ENCODE measurements around the gene ZBED2.
A peak's percentile ranks its signal among the peaks of the same experiment; 100 is the strongest.

ZBED2 gene

DNA sequence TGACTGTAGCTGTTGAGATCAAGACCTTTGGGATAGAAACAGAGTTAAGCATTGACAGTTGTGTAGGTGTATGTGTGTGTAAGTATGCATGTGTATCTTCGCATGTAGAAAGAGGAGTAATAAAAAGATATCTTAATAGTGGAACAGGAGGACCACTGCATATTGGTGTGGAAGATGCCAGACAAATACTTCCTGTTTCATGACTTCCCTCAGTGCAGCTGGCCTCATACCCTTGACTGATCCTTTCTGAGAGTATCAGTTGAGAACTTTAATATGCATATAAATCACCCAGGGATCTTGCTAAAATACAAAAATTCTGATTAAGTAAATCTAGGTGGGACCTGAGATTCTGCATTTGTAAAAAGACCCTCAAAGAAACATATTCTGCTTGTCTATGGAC, 8.5 kb upstream of the ZBED2 start:
- no peak for DNase-seq (ENCODE audit: low spot score)

- DNase-seq (ENCODE audit: low spot score): no peak
Observed at GRCh38 chr3:111601810-111602209, 6.7 kb upstream of the ZBED2 start.

DNA sequence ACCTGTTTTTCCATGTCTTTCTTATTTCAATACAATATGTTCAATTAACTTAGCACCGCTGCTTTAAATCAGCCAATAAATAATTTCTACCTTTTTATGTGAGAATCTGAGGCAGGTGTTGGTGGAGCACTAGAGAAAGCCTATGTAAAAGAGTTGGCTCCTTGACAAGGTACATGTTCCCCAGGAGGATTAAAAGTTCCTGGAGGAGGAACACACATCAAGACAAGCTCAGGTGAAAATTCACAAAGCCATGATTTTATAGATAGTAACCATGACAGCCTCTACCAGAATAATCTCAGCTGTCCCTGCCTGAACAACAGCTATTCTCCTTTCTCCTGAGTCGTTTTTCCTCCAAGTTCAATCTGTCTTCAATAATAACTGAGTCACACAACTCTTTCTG, 3.4 kb upstream of the ZBED2 start:
- no peak for DNase-seq (ENCODE audit: low spot score)

DNA sequence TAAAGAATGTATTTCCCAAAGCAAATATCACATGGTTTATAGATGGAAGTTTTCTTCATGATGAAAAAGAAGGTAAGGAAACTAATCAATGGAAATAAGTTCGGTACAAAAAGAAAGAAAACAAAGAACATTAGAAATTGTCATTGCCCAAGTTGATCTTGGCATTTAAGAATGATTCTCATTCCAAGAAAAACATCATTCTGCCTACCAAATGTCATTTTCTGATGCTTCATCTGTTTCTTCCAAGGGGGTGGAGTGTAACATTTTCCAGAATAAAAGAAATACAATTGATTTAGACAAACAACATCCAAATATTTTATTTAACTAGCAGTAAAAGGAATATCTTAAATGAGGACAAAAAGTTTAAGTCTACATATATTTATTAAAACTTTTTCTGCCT, 3.0 kb upstream of the ZBED2 start:
- DNase-seq (ENCODE audit: low spot score): no peak

- DNase-seq (ENCODE audit: low spot score): no peak
Observed at GRCh38 chr3:111596328-111596727, 1.2 kb upstream of the ZBED2 start.

- DNase-seq (ENCODE audit: low spot score): no peak
Observed at GRCh38 chr3:111594781-111595180, 365 bp downstream of the ZBED2 start.

- peak; percentile 61 for DNase-seq (ENCODE audit: low spot score)
Observed at GRCh38 chr3:111594205-111594604, 941 bp downstream of the ZBED2 start.

DNA sequence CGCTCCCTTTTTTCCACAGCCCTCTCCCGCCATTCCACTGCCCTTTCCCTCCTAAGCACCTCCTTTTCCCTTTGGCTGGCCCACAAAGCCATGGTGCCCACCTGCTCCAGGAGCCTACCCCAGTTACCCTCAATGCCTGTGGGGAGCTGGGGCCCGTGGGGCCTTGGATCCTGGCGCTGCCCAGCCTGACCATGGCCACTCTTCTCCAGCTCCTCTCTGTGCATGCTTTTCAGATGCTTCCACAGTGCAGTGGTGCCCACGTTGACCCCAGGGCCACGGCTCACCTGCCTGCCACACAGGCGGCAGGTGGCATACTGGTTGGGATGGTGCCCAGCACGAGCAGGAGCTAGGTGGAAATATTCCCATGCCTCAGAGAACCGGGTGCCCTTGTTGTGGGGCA, 1.5 kb downstream of the ZBED2 start:
- no peak for DNase-seq (ENCODE audit: low spot score)

DNA sequence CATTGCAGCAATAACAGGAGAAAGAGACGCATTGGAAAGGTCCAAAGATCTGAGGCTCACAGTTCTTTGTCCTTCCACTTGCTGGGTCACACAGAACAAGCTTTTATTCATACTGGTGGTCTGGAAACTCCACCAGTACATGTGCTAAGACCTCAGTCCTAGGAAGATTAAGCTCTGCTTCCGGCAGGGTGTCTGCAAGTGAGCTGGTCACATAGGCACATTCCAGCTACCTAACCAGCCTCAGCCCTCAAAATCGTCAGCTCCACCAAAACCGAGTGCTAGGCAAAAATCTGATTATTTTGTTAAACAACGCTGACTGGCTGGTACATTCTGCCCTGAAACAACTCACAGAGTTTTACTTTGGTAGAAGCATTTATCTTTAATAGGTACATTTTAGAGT, 2.2 kb downstream of the ZBED2 start:
- DNase-seq (ENCODE audit: low spot score): no peak

- DNase-seq (ENCODE audit: low spot score): no peak
Observed at GRCh38 chr3:111592143-111592542, 3.0 kb downstream of the ZBED2 start.

GRCh38 chr3:111591555-111591954, 3.6 kb downstream of the ZBED2 start:
- no peak for DNase-seq (ENCODE audit: low spot score)

GRCh38 chr3:111590143-111590491, 5.0 kb downstream of the ZBED2 start:
- no peak for DNase-seq (ENCODE audit: low spot score)

DNA sequence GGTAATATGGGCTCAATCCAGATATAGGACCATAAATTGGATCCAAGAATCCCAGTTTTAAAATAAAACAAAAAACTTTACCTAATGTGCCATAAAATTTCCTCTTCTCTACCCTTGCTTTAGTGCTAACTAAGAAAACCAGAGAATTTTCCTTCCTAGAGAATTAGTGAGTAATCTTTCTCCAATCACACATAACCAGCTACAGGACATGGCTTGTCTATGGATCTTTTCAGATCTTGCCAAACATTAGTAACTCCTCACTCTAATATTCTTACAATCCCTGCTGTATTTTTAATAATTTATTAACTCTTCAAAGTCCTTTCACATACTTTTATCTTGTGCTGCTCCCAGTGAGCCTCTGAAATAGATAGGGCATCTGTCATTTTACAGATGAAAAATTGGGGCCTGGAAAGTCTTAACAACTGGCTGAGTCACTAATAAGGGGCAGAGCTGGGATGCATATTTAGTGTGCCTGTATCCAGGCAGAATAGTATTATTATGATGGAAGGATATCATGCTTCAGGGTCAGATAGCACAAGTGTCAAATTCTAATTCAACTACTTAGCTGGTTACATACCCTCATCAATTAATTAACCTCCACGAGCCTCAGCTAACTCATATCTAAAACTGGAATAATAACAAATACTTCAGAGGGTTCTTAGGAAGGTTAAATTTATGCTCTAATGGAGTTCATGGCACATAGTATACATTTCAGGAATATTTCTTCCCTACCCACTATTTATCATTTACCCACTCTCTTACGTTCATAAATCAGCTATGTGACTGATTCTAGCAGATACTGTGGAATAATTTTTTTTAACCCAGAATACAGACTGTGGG, 5.6 kb downstream of the ZBED2 start:
- DNase-seq (ENCODE audit: low spot score): no peak

- no peak for DNase-seq (ENCODE audit: low spot score)
Observed at GRCh38 chr3:111588527-111588926, 6.6 kb downstream of the ZBED2 start.

- no peak for DNase-seq (ENCODE audit: low spot score)
Observed at GRCh38 chr3:111585217-111585616, 9.9 kb downstream of the ZBED2 start.

GRCh38 chr3:111584744-111585143, 10.4 kb downstream of the ZBED2 start:
- DNase-seq (ENCODE audit: low spot score): no peak

DNA sequence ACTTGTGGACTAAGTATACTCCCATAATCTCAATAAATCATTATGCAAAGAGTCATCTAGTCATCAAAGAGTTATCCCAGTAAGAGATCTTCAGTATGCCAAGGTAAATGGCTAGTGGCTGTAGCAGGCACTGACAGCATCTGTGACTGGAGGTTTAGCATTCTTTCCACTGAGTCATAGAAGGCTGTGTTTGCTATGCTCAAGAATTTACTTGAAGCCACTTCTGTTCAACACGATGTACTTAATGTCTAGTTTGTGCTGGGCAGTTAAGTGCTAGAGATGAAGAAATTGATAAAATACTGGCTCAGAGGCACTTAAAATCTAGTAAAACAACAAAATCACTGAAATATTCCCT, 13.0 kb downstream of the ZBED2 start:
- DNase-seq (ENCODE audit: low spot score): peak; percentile 76

DNA sequence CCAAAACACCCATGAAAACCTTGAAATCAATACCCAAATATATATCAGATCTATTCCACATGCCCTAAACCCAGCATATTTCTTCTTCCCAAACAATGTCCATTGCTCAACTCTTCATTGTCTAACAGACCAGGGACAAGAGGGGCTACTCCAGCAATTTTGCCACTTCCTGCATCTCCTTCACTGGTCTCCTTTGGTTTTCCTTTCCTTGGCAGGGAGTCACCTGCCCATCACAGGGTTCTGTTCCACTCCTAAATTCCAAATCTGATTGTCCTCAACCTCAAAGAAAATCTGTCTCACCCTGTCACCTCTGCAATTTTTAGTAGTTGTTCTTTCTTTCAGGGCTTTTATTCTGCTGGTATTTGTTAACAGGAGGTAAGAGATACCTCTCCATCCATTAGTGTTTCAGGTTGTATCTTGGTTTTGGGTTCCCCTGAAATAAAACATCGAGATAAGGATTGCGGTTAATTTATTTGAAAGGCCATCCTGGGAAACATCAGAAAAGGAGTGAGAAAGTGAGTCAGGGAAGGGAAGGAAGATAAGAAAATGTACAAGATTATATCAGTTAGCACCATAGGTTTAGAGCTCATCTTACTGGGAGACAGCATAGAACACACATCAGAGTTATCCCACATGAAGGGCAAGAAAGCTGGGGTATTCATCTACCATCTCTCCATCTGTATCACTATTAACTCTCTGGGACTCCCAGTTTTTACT, 13.6 kb downstream of the ZBED2 start:
- DNase-seq (ENCODE audit: low spot score): no peak

- DNase-seq (ENCODE audit: low spot score): no peak
Observed at GRCh38 chr3:111579495-111579894, 15.7 kb downstream of the ZBED2 start.

GRCh38 chr3:111578867-111579266, 16.3 kb downstream of the ZBED2 start:
- DNase-seq (ENCODE audit: low spot score): no peak

DNA sequence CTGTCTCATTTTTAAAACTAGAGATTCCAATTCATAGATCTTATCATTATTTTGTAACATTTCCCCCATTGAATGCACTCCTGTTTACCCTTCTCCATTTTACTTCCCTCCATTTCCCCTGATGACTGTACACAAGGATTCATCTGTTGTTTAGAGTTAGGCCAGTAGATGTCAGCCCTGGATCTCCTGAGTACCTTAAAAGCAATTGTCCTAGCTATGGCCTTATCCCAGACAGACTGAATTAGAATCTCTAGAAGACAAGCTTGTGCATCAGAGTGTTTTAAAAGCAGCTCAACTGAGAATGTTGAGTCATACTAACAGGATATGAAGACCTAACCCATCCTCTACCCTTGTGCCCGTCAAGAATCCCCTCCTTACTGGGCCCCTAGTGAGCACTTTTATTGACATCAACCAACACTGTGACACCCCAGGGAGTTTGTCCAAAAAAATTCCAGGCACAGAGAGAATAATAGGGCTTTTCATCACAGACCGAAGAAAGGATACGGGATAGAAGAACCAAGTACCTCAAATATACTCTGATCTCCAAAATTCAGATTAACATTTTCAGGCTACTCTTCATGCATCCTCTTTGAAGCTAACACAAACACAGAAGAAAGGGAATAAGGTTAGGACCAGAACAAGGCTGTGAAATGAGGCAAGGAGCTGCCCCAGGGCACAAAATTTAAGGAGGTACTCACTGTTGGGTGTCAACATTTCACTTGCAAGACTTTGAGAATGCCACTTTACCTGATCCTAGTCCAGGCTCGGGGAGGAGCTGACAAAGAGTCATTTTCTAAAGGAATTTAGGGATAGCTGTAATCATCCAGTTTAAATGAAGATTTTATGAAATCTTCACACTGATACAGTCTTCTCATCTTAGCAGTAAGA, 17.1 kb downstream of the ZBED2 start:
- DNase-seq (ENCODE audit: low spot score): peak; percentile 71

GRCh38 chr3:111577113-111577512, 18.0 kb downstream of the ZBED2 start:
- DNase-seq (ENCODE audit: low spot score): no peak

Data from AG08396 (cell line).